Measurements from ENCODE around the gene AMHR2.

The AMHR2 gene

GRCh38 chr12:53453953-53454640 lies 30.4 kb downstream of the AMHR2 start:
- no peak for DNase-seq (ENCODE audit: low spot score)

DNA sequence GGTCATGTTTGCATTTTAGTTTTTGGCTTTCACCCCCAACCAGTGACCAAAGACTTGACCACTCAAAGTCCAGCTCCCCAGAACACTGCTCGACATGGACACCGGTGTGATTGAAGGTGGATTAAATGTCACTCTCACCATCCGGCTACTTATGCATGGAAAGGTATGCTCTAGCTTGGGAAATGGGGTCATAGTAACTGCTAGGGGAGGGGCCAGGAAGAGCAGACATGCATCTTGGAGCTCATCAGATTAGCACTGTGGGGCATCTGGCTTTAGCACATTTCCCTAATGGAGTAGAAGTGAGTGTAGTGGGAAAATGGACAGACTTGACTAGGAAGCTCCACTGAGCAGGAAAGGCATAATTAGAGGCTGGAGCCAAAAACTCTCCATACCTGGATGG lies 31.1 kb downstream of the AMHR2 start:
- no peak for DNase-seq (ENCODE audit: low spot score)

- DNase-seq (ENCODE audit: low spot score), result no peak
Measured at GRCh38 chr12:53456654-53457366, 33.2 kb downstream of the AMHR2 start.

- DNase-seq (ENCODE audit: low spot score), result no peak
Measured at GRCh38 chr12:53459097-53459496, 35.4 kb downstream of the AMHR2 start.

GRCh38 chr12:53461059-53461458 lies 37.4 kb downstream of the AMHR2 start:
- DNase-seq (ENCODE audit: low spot score), result no peak

- DNase-seq (ENCODE audit: low spot score), result no peak
Measured at GRCh38 chr12:53461591-53461990, 37.9 kb downstream of the AMHR2 start.

- no peak for DNase-seq (ENCODE audit: low spot score)
Measured at GRCh38 chr12:53462935-53463334, 39.3 kb downstream of the AMHR2 start.

DNA sequence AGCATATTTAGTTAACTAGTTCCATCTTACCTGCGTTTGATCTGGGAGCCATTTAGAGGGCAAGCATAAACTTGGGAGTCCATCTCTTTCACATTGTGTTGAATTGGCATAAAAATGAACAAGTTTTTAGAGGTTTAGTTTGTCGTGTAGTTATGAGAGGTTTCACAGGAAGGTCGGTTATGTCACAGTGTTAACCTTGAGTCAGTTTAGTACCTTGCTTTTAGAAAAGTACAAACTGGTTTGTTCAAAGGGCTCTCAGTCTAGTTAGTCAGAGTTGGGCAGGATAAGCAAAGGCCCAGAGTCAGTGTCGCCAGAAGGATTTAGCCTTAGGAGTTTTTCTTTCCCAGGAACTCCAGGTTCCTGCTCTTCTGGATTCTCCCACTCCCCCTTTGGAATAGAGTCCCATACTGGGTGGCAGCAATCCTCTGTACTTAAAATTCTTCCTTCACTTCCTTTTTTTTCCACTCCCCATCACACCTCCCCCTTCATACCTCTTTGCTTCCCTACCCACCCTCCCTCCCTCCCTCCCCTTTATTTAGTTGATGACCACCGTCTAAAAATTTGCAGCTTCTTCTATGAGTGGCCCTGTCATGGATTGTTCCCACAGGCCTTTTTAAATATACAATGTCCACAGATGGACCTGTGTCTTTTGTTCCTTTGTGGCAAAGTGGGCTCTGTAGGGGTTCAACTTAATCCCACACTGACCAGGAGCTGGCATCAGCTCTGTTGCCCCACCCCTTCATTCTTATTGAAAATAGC lies 40.3 kb downstream of the AMHR2 start:
- no peak for DNase-seq (ENCODE audit: low spot score)

GRCh38 chr12:53464685-53465418 lies 41.2 kb downstream of the AMHR2 start:
- DNase-seq (ENCODE audit: low spot score), result no peak

GRCh38 chr12:53465679-53466078 lies 42.0 kb downstream of the AMHR2 start:
- no peak for DNase-seq (ENCODE audit: low spot score)

DNA sequence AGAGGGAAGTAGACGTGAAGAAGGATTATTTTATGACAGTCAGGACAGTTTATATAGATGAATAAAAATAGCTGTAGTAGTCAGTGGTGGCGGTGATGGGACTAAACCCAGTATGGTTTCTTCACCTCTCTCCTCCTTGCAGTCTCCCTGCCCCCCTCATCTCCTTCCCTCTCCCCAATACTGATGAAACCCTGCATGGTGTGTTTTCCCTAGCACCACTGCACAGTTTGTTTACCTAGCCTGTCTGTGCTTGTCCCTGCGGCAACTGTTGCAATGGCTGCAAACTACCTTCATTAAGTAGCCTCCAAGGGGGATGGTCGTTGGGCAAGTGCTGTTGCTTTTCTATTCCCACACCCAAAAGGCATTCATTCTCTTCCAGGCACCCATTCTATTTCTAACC lies 43.0 kb downstream of the AMHR2 start:
- no peak for DNase-seq (ENCODE audit: low spot score)

DNA sequence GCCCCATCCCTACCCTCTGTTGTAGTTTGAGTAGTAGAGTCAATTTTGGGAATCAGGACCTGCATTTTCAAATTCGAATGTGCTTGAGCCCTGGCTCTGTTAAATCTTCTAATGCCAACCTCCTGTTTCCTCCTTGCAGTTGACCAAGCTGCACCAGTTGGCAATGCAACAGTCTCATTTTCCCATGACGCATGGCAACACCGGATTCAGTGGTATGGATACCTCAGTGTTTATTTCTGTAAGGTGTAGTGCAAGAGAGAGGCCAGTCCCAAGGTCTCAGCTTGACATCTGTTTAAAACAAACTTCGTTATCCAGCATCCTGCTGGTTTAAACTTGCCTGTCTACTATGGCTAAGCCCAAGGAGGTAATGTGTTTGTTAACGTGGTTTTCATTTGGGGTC lies 43.4 kb downstream of the AMHR2 start:
- DNase-seq (ENCODE audit: low spot score), result no peak

- DNase-seq (ENCODE audit: low spot score), result no peak
Measured at GRCh38 chr12:53467880-53468279, 44.2 kb downstream of the AMHR2 start.

DNA sequence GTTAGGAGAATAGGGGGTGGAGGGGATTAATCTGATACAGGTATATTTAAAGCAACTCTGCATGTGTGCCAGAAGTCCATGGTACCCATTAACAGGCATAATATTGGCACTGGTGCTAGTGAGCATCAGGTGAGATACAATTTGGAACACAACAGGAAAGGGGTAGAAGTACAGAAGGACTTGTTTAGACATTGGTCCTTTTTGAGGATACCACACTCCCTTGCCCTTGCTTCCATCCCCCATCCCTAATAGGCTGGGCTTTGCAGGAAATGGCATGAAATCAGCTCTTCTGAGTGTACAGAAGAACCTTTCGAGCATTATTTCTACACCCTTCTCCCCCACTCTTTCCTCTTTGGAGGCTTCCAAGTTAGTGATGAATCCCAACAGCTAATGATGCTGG lies 44.6 kb downstream of the AMHR2 start:
- no peak for DNase-seq (ENCODE audit: low spot score)

GRCh38 chr12:53472056-53472582 lies 48.5 kb downstream of the AMHR2 start:
- DNase-seq (ENCODE audit: low spot score), result no peak

GRCh38 chr12:53474077-53474476 lies 50.4 kb downstream of the AMHR2 start:
- DNase-seq (ENCODE audit: low spot score), result no peak

- no peak for DNase-seq (ENCODE audit: low spot score)
Measured at GRCh38 chr12:53474819-53475218, 51.2 kb downstream of the AMHR2 start.

GRCh38 chr12:53476769-53477209 lies 53.1 kb downstream of the AMHR2 start:
- DNase-seq (ENCODE audit: low spot score), result no peak

- no peak for DNase-seq (ENCODE audit: low spot score)
Measured at GRCh38 chr12:53478865-53479264, 55.2 kb downstream of the AMHR2 start.

DNA sequence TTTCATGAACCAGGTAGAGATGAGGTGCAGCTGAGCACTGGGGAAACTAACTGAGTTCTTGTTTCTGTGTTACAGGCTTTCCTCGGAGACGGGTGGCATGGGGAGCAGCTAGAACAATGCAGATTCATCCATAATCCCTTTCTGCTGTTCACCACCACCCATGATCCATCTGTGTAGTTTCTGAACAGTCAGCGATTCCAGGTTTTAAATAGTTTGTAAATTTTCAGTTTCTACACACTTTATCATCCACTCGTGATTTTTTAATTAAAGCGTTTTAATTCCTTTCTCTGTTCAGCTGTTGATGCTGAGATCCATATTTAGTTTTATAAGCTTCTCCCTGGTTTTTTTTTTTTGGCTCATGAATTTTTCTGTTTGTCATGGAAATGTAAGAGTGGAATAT lies 55.7 kb downstream of the AMHR2 start:
- no peak for DNase-seq (ENCODE audit: low spot score)

DNA sequence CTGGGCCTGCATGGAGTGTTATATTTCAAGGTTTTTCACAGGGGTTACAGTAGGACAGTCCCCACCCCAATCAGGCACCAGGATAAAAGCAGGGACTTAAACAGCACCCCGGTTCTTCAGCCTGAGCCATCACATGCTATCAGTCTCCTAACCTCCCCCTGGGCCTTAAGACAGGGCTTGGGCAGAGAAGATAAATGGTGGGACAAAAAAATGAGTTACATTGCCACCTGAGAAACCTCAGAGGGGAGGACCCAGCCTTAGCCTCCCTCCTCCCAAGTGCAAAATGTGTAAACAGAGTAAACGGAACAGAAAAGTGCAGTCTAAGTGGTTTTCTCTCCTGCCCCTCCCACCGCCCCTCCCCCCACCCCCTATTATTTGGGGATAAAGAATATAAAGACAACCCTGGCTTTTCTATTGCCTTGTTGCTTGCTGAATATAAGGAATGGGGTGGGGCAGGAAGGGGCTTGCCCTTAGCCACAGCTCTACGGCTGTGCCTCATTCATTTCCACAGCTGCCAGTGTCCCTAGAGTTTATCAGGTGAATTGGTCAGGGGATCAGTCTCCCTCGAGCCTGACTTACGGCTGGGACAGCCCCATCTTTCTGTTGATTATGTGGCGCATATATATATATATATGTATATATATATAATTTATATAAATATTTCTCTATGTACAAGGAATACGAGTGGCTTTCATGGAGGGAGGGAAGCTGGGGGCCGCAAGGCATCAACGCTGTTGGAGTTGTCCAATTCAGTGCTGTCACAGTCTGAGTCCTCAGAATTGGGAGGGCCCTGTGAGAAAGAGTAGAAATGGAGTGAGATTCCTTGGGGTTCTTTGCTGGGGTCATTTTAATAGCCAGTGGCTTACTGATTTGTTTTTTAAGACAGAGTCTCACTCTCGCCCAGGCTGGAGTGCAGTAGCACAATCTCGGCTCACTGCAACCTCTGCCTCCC lies 57.1 kb downstream of the AMHR2 start:
- DNase-seq (ENCODE audit: low spot score), result no peak
